Measurements from ENCODE around the gene ABHD12B.

- TF ChIP-seq, protein P1, sequence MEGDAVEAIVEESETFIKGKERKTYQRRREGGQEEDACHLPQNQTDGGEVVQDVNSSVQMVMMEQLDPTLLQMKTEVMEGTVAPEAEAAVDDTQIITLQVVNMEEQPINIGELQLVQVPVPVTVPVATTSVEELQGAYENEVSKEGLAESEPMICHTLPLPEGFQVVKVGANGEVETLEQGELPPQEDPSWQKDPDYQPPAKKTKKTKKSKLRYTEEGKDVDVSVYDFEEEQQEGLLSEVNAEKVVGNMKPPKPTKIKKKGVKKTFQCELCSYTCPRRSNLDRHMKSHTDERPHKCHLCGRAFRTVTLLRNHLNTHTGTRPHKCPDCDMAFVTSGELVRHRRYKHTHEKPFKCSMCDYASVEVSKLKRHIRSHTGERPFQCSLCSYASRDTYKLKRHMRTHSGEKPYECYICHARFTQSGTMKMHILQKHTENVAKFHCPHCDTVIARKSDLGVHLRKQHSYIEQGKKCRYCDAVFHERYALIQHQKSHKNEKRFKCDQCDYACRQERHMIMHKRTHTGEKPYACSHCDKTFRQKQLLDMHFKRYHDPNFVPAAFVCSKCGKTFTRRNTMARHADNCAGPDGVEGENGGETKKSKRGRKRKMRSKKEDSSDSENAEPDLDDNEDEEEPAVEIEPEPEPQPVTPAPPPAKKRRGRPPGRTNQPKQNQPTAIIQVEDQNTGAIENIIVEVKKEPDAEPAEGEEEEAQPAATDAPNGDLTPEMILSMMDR (conservative IDR thresholded peaks at IDR 0.05; ENCODE audit: low read depth, low read length): no peak
- TF ChIP-seq EZH2 (IDR thresholded peaks at IDR 0.05; ENCODE audit: borderline replicate concordance, low read depth, low read length, poor library complexity, severe bottlenecking): no peak
Observed at GRCh38 chr14:50864946-50865345, 6.9 kb upstream of the ABHD12B start.

All from A673 (cell line).